Kidney epithelial cell (primary cell): ENCODE results near the gene LZTFL1. TPM values are rescaled to one million over a fixed set of nuclear protein-coding genes. Genes with fewer than 3 reads are reported as not detected.

Experiments
- DNase-seq: peaks from one replicate; pipeline ENCODE4 v3.0.0-alpha.2; 2010; ENCODE audit warnings: low read depth
- H3K27me3 ChIP-seq: 2 replicates; pipeline ENCODE4 v1.6.0; 2011; ENCODE audit warnings: low read length; ENCODE audit not compliant: control insufficient read depth, insufficient read depth
- H3K36me3 ChIP-seq: 2 replicates; pipeline ENCODE4 v1.5.1; 2011; ENCODE audit warnings: low read length; ENCODE audit not compliant: control insufficient read depth, insufficient read depth
- H3K4me3 ChIP-seq: 2 replicates; pipeline ENCODE4 v1.5.1; 2011; ENCODE audit warnings: low read depth, mild to moderate bottlenecking, control low read depth, low read length
- total RNA-seq: library from RNA; depleted of rRNA; stranded (reverse); fragments of >200 nt; gene quantifications from 2 replicates; pipeline ENCODE4 v1.2.3, GENCODE V29; 2015
- TF ChIP-seq, protein P1 (sequence below): IDR thresholded peaks from 2 replicates; pipeline ENCODE4 v1.5.1; 2011; ENCODE audit warnings: mild to moderate bottlenecking, moderate library complexity, low read length, control low read depth, inconsistent platforms; ENCODE audit not compliant: insufficient read depth, poor library complexity, severe bottlenecking

The LZTFL1 gene
- total RNA-seq, 1 donor from 2014 or later, result 28.2 TPM

DNA sequence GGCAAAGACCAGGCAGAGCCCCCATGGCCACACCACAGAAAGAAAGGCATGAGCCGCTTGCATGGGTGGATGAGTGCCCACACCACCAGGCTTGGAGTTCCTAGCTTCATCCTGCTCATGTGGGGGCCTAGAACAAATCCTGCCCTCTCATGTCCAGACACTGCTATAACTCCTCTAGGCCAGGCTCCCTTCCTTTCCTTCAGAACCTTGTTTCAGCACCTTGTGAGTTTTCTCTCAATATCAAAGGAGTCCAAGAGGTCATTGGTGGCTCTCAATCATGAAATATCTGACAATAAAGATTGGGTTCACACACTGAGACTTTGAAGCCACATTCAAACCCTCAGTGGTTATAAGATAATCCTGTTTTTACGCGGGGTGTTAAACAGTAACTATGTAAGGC, 58.3 kb downstream of the LZTFL1 start:
- TF ChIP-seq, protein P1, sequence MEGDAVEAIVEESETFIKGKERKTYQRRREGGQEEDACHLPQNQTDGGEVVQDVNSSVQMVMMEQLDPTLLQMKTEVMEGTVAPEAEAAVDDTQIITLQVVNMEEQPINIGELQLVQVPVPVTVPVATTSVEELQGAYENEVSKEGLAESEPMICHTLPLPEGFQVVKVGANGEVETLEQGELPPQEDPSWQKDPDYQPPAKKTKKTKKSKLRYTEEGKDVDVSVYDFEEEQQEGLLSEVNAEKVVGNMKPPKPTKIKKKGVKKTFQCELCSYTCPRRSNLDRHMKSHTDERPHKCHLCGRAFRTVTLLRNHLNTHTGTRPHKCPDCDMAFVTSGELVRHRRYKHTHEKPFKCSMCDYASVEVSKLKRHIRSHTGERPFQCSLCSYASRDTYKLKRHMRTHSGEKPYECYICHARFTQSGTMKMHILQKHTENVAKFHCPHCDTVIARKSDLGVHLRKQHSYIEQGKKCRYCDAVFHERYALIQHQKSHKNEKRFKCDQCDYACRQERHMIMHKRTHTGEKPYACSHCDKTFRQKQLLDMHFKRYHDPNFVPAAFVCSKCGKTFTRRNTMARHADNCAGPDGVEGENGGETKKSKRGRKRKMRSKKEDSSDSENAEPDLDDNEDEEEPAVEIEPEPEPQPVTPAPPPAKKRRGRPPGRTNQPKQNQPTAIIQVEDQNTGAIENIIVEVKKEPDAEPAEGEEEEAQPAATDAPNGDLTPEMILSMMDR, result no peak
- no peaks in the 10 kb centered on the region for H3K36me3 ChIP-seq
- H3K4me3 ChIP-seq, result no peak overlapping the region
- H3K27me3 ChIP-seq, result no peaks in the 10 kb centered on the region
- DNase-seq, result no peak

DNA sequence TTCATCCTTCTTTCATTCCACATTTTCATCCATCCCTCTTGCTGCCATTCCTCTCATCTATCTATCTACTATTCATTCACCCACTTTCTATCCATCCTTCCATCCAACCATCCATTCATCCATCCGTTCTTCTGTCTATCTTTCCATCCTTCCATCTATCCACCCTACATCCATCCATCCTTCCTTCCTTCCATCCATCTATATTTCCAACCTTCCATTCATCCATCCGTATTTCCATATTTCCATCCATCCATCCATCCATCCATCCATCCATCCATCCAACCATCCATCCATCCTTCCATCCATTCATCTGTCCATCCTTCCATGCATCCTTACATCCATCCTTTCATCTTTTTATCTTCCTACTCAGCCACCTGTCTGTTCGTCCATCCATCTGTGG, 59.5 kb downstream of the LZTFL1 start:
- TF ChIP-seq, protein P1, result no peak
- Histone ChIP-seq H3K27me3 (no peaks in the 10 kb centered on the region), H3K36me3 (no peaks in the 10 kb centered on the region), H3K4me3 (no peak overlapping the region)
- DNase-seq, result no peak

DNA sequence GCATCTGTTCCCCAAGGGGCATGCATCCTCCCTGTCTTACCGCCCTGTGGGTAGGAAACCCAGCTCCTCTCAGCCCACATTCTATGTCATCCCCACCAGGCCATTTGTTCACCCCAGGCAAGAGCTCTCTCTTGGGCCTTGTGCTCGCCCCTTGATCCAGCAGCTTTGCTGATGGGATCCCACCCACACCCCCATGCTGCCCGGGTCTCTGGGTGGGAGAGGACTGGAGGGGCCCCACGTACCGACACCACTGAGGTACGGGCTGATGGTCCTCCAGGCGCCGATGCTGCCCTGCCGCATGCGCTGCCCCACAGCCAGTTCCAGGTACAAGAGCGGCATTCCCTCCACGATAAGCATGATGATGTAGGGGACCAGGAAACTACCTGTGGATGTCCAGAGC, 60.1 kb downstream of the LZTFL1 start:
- Histone ChIP-seq H3K4me3 (no peak overlapping the region), H3K36me3 (no peaks in the 10 kb centered on the region), H3K27me3 (no peaks in the 10 kb centered on the region)
- TF ChIP-seq, protein P1, result no peak
- DNase-seq, result no peak

DNA sequence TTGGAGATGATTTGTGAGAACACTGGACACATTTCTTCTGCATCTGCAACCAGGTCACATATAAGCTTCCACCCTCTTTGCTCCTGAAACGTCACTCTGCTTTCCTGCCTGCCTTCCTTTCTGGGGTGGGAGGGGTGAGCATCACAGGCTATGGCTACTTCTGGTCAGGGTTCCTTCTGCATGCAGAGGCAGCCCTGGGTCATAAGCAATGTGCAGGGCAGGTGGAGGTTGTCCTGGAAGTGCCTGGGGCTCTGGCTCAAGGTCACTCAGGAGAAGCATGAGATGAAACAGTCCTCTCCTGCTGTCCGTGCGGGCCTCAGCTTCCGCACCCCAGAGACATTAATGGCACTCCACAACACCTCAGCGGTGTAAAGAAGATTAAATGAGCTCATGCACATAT, 60.6 kb downstream of the LZTFL1 start:
- TF ChIP-seq, protein P1, result no peak
- DNase-seq, result no peak
- Histone ChIP-seq H3K36me3 (no peaks in the 10 kb centered on the region), H3K4me3 (no peak overlapping the region), H3K27me3 (no peaks in the 10 kb centered on the region)

DNA sequence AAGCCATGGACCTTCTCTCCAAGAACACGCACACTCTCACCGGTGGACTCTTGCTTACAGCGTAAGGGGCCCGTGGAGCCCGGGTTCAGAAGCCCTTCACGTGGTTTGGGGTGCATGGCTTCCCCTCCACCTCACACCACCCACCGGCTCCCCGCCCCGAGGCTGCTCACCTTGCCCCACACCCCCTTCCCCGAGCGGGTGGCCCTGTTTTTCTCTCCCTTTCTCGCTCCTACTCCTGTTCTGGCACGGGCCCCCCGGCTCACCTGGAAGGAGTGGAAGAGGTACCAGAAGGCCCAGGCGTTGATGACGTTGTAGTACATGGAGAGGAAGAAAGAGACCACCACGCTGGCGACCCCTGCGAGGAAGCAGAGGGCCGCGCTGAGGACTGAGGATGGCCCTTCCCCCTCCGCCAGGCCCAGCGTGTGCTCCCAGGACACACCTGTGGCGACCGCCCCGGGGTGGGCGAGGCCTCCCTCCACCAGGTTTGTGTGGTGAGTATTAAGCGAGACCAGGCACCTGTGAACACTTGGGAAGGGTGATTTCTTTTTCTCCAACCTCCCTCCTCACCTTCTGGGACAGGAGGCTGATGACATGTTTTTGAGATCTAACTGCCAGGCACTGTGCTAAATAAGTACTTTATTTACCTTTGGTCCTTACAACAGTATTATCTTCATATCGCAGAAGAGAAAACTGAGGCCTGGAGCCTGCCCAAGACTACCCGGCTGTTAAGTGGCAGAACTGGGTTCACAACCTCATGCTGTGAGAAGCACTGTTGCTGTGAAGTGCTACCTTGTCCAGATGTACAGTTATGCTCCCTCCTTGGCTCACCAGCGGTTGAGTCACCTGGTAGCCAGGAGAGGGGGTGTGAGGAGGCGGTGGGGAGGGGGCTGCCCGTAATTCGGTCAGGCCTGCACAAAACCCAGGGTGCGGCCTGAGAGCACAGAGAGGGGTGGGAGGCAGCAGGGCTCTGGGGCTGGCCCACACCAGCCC, 61.9 kb downstream of the LZTFL1 start:
- H3K36me3 ChIP-seq, result no peaks in the 10 kb centered on the region
- DNase-seq, result no peak
- TF ChIP-seq, protein P1, result no peak
- no peak overlapping the region for H3K4me3 ChIP-seq
- H3K27me3 ChIP-seq, result no peaks in the 10 kb centered on the region
